IMR-90 (cell line): ENCODE measurements around the gene FBXL20. TPM values are rescaled to one million over a fixed set of nuclear protein-coding genes. Genes with fewer than 3 reads are reported as not detected.

ENCODE experiments used
- ATAC-seq: fragments of 200-7000 bp; cut with Tn5 transposase; 2 replicates; pipeline ENCODE4 v1.9.1; 2020; ENCODE audit warnings: low read depth, mild to moderate bottlenecking, moderate library complexity
- BruUV-seq: library from RNA; stranded (reverse); fragments of 400-500 nt; replicated peaks from 2 replicates; lab custom pipeline; 2021; lab: Mats Ljungman, UMichigan
- CTCF ChIA-PET: fragments of 300-600 bp; formaldehyde crosslinking; extraction: SDS; loops from one replicate; lab custom pipeline; 2021; ENCODE audit warnings: antibody characterized with exemption; lab: Yijun Ruan, JAX
- POLR2A ChIA-PET: fragments of 300-600 bp; sonication (Branson Sonifier 250); formaldehyde crosslinking; loops from one replicate; lab custom pipeline; 2022; ENCODE audit warnings: antibody characterized with exemption; ENCODE audit not compliant: unreplicated experiment; lab: Charles Lee
- DNase-seq: peaks from one replicate; pipeline ENCODE4 v3.0.0; 2013
- H2AFZ ChIP-seq: replicated peaks from 2 replicates; pipeline ENCODE3; 2013; ENCODE audit warnings: low read length, mild to moderate bottlenecking; ENCODE audit not compliant: poor library complexity
- H2AK5ac ChIP-seq: 2 replicates; pipeline ENCODE4 v1.6.1; 2013; ENCODE audit warnings: low read depth, low read length, inconsistent platforms
- H2AK9ac ChIP-seq: replicated peaks from 2 replicates; pipeline ENCODE3; 2013; ENCODE audit warnings: mild to moderate bottlenecking, low read depth, low read length, moderate library complexity; ENCODE audit not compliant: poor library complexity
- H2BK120ac ChIP-seq: 2 replicates; pipeline ENCODE4 v1.6.1; 2013; ENCODE audit warnings: low read depth, low read length, inconsistent platforms
- H2BK15ac ChIP-seq: 3 replicates; pipeline ENCODE4 v1.6.1; 2013; ENCODE audit warnings: low read depth, low read length, inconsistent platforms
- H2BK20ac ChIP-seq: 2 replicates; pipeline ENCODE4 v1.6.1; 2013; ENCODE audit warnings: low read depth, mild to moderate bottlenecking, inconsistent platforms, low read length, moderate library complexity
- H2BK5ac ChIP-seq: 2 replicates; pipeline ENCODE4 v1.6.1; 2013; ENCODE audit warnings: mild to moderate bottlenecking, low read depth, low read length, inconsistent platforms; ENCODE audit not compliant: poor library complexity, severe bottlenecking
- H3K14ac ChIP-seq: replicated peaks from 2 replicates; pipeline ENCODE4 v1.6.1; 2013; ENCODE audit warnings: low read depth, low read length, inconsistent platforms
- H3K18ac ChIP-seq: 2 replicates; pipeline ENCODE4 v1.6.1; 2013; ENCODE audit warnings: low read depth, low read length, control low read depth
- H3K23ac ChIP-seq: 2 replicates; pipeline ENCODE4 v1.6.1; 2013; ENCODE audit warnings: low read depth, low read length, inconsistent platforms
- H3K27ac ChIP-seq: 2 replicates; pipeline ENCODE4 v1.5.1; 2013; ENCODE audit warnings: mild to moderate bottlenecking, control low read depth, low read length; ENCODE audit not compliant: insufficient read depth
- H3K27me3 ChIP-seq: 2 replicates; pipeline ENCODE4 v1.6.1; 2013; ENCODE audit warnings: low read length; ENCODE audit not compliant: control insufficient read depth, insufficient read depth
- H3K36me3 ChIP-seq: 2 replicates; pipeline ENCODE4 v1.6.1; 2013; ENCODE audit warnings: low read length, mixed read lengths; ENCODE audit not compliant: control insufficient read depth, insufficient read depth
- H3K4ac ChIP-seq: 2 replicates; pipeline ENCODE4 v1.6.1; 2013; ENCODE audit warnings: low read depth, low read length, inconsistent platforms
- H3K4me1 ChIP-seq: 2 replicates; pipeline ENCODE4 v1.6.1; 2013; ENCODE audit warnings: low read length, mixed read lengths; ENCODE audit not compliant: control insufficient read depth, insufficient read depth
- H3K4me2 ChIP-seq: 2 replicates; pipeline ENCODE4 v1.6.1; 2013; ENCODE audit warnings: low read depth, mild to moderate bottlenecking, control low read depth, low read length, moderate library complexity
- H3K4me3 ChIP-seq: 2 replicates; pipeline ENCODE4 v1.5.1; 2013; ENCODE audit warnings: low read depth, mild to moderate bottlenecking, control low read depth, low read length, moderate library complexity; ENCODE audit not compliant: insufficient read depth
- H3K56ac ChIP-seq: 2 replicates; pipeline ENCODE4 v1.6.1; 2013; ENCODE audit warnings: low read length, inconsistent platforms; ENCODE audit not compliant: insufficient read depth; ENCODE audit errors: extremely low read depth
- H3K79me1 ChIP-seq, 2 experiments: 2 replicates each; pipeline ENCODE4 v1.6.1; 2013; ENCODE audit warnings: low read length in 2 of 2, inconsistent platforms in 1 of 2, low read depth in 1 of 2
- H3K9ac ChIP-seq: 2 replicates; pipeline ENCODE4 v1.6.1; 2013; ENCODE audit warnings: low read depth, low read length, control low read depth
- H3K9me1 ChIP-seq: 2 replicates; pipeline ENCODE4 v1.6.1; 2013; ENCODE audit warnings: low read length, inconsistent platforms; ENCODE audit not compliant: insufficient read depth
- H3K9me3 ChIP-seq: 2 replicates; pipeline ENCODE4 v1.6.1; 2013; ENCODE audit warnings: low read length; ENCODE audit not compliant: control insufficient read depth, insufficient read depth
- H4K20me1 ChIP-seq: 2 replicates; pipeline ENCODE4 v1.6.1; 2013; ENCODE audit warnings: low read length, inconsistent platforms; ENCODE audit not compliant: insufficient read depth
- H4K5ac ChIP-seq: 2 replicates; pipeline ENCODE4 v1.6.1; 2013; ENCODE audit warnings: mild to moderate bottlenecking, low read depth, low read length, control low read depth
- H4K8ac ChIP-seq, 2 experiments: 2 replicates each; pipeline ENCODE4 v1.6.1; 2013; ENCODE audit warnings: low read depth in 2 of 2, low read length in 2 of 2, control low read depth in 1 of 2, inconsistent platforms in 1 of 2
- H4K91ac ChIP-seq: 2 replicates; pipeline ENCODE4 v1.6.1; 2013; ENCODE audit warnings: low read depth, low read length, inconsistent platforms; ENCODE audit not compliant: insufficient read depth
- CEBPB ChIP-seq: IDR thresholded peaks from 2 replicates; pipeline ENCODE4 v1.6.1; 2012; ENCODE audit warnings: low read depth, low read length, improper control_type of control experiment
- CHD1 ChIP-seq: IDR thresholded peaks from 2 replicates; pipeline ENCODE4 v1.6.1; 2012; ENCODE audit warnings: low read depth, low read length, improper control_type of control experiment
- FOS ChIP-seq: fragments of 150-350 bp; IDR thresholded peaks from 2 replicates; pipeline ENCODE4 v1.6.1; 2016; ENCODE audit warnings: low read depth, low read length
- MAFK ChIP-seq: IDR thresholded peaks from 2 replicates; pipeline ENCODE4 v1.6.1; 2012; ENCODE audit warnings: low read depth, low read length, improper control_type of control experiment
- RAD21 ChIP-seq: IDR thresholded peaks from 2 replicates; pipeline ENCODE4 v1.6.1; 2012; ENCODE audit warnings: low read length, improper control_type of control experiment
- RCOR1 ChIP-seq: IDR thresholded peaks from 2 replicates; pipeline ENCODE4 v1.6.1; 2012; ENCODE audit warnings: mild to moderate bottlenecking, low read length, improper control_type of control experiment; ENCODE audit not compliant: insufficient replicate concordance
- WGBS, 2 experiments: methylation state at CpG; one replicate each; pipeline versions ENCODE4 v1.1.5 to v1.1.7; 2013; ENCODE audit warnings: missing lambda C conversion rate in 2 of 2; ENCODE audit not compliant: insufficient read length in 1 of 2; ENCODE audit errors: extremely low coverage in 2 of 2; 5-methylcytosine and 5-hydroxymethylcytosine counted together
- dilution Hi-C: fragments of 300-500 bp; cut with HindIII; formaldehyde crosslinking; loops from one replicate; pipeline ENCODE4 v1.14.3; 2018; ENCODE audit warnings: low sequenced_read_pairs; ENCODE audit not compliant: unreplicated experiment
- in situ Hi-C: fragments of 300-500 bp; cut with MboI; formaldehyde crosslinking; loops from 3 replicates; pipeline ENCODE4 v1.14.3; 2019; ENCODE audit warnings: low sequenced_read_pairs, inconsistent platforms, mixed read lengths
- intact Hi-C: fragments of 100-400 bp; cut with micrococcal nuclease; formaldehyde crosslinking; loops from 2 replicates; pipeline ENCODE4 v1.10.0; 2022
- polyA plus RNA-seq, 3 experiments: library from polyadenylated mRNA; depleted of rRNA; stranded (reverse); fragments of >200 nt; gene quantifications; 2 replicates each; pipeline ENCODE4 v1.2.3, GENCODE V29; 2012; ENCODE audit warnings: low replicate concordance in 1 of 3
- total RNA-seq: library from RNA; depleted of rRNA; stranded (reverse); fragments of >200 nt; gene quantifications from 2 replicates; pipeline ENCODE4 v1.2.3, GENCODE V29; 2012
- TF ChIP-seq, protein P1 (sequence below): fragments of 150-350 bp; IDR thresholded peaks from 2 replicates; pipeline ENCODE4 v1.6.1; 2017; ENCODE audit warnings: mild to moderate bottlenecking, antibody characterized with exemption, low read length, low read depth
- TF ChIP-seq, protein P2 (sequence below): conservative IDR thresholded peaks from 2 replicates; pipeline ENCODE4 v1.5.1; 2012; ENCODE audit warnings: mild to moderate bottlenecking, low read depth, low read length, improper control_type of control experiment
- TF ChIP-seq, protein P3 (sequence below): fragments of 150-350 bp; IDR thresholded peaks from 2 replicates; pipeline ENCODE4 v1.6.1; 2016; ENCODE audit warnings: low read depth, mild to moderate bottlenecking, low read length, moderate library complexity, borderline replicate concordance

The FBXL20 gene
- total and polyA plus RNA-seq, 2 of the 4 experiments (the other 2 are of a cell fraction), result 4.1 to 13.8 TPM

DNA sequence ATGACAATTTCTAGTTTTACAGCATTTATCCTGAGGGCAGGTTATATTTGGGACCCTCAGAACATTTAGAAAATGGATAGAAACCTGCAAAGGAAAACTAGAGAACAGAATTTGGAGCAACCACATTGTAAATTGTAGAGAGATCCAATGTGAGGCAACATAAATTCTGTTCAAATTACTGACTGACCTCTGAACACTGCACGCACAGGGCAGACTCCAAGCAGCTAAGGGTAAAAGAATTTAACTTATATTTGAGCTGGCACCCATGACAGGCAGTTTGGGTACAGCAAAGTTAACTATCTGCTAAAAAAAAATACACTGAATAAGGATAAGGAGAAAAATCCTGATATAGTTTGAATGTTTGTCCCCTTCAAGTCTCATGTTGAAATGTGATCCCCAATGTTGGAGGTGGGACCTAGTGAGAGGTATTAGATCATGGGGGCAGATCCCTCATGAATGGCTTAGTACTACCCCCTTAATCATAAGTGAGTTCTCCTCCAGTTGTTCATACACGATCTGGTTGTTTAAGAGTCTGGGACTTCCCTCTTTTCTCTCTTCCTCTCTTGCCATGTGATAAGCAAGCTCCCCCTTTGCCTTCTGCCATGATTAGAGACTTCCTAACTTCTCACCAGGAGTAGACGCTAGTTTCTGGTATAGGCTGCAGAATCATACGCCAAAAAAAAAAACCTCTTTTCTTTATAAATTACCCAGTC is 75.7 kb downstream of the FBXL20 start:
- no peak overlapping the region for H3K56ac ChIP-seq
- BruUV-seq, result no TSS peak
- H3K79me1 ChIP-seq, result no peaks in the 10 kb centered on the region; a peak in 1 of 4 replicates
- peaks cover 3% of the 10 kb centered on the region; the same call in 1 of the 2 replicates for H3K9me1 ChIP-seq
- ChIA-PET CTCF (no interaction called here), POLR2A (no interaction called here)
- in situ Hi-C loops (no loop called here), dilution Hi-C loops (no loop called here), intact Hi-C loops (loop anchor here (5.0 to 10.0 kb wide), 2 partner anchors 42 to 69 kb away; no protein-coding TSS in a partner anchor)
- H3K27ac ChIP-seq, result no peak overlapping the region
- DNase-seq (no peak), ATAC-seq (no peak)
- H3K4ac ChIP-seq, result no peak overlapping the region
- no peak overlapping the region for H3K4me2 ChIP-seq
- no CpG with 5 or more reads among the region's 4 CpGs for WGBS, 2 experiments
- no peaks in the 10 kb centered on the region for H3K27me3 ChIP-seq
- no peak overlapping the region for H4K5ac ChIP-seq
- no peak overlapping the region for H4K91ac ChIP-seq
- TF ChIP-seq, protein P1, sequence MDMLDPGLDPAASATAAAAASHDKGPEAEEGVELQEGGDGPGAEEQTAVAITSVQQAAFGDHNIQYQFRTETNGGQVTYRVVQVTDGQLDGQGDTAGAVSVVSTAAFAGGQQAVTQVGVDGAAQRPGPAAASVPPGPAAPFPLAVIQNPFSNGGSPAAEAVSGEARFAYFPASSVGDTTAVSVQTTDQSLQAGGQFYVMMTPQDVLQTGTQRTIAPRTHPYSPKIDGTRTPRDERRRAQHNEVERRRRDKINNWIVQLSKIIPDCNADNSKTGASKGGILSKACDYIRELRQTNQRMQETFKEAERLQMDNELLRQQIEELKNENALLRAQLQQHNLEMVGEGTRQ, result no peak
- TF ChIP-seq RAD21 (no peak), CHD1 (no peak), FOS (no peak), MAFK (no peak), RCOR1 (no peak), CEBPB (no peak)
- TF ChIP-seq, protein P2, sequence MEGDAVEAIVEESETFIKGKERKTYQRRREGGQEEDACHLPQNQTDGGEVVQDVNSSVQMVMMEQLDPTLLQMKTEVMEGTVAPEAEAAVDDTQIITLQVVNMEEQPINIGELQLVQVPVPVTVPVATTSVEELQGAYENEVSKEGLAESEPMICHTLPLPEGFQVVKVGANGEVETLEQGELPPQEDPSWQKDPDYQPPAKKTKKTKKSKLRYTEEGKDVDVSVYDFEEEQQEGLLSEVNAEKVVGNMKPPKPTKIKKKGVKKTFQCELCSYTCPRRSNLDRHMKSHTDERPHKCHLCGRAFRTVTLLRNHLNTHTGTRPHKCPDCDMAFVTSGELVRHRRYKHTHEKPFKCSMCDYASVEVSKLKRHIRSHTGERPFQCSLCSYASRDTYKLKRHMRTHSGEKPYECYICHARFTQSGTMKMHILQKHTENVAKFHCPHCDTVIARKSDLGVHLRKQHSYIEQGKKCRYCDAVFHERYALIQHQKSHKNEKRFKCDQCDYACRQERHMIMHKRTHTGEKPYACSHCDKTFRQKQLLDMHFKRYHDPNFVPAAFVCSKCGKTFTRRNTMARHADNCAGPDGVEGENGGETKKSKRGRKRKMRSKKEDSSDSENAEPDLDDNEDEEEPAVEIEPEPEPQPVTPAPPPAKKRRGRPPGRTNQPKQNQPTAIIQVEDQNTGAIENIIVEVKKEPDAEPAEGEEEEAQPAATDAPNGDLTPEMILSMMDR, result no peak
- TF ChIP-seq, protein P3, sequence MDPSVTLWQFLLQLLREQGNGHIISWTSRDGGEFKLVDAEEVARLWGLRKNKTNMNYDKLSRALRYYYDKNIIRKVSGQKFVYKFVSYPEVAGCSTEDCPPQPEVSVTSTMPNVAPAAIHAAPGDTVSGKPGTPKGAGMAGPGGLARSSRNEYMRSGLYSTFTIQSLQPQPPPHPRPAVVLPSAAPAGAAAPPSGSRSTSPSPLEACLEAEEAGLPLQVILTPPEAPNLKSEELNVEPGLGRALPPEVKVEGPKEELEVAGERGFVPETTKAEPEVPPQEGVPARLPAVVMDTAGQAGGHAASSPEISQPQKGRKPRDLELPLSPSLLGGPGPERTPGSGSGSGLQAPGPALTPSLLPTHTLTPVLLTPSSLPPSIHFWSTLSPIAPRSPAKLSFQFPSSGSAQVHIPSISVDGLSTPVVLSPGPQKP, result no peak
- H4K20me1 ChIP-seq, result no peaks in the 10 kb centered on the region
- H3K4me1 ChIP-seq, result peaks cover 2% of the 10 kb centered on the region; the same call in 1 of the 2 replicates
- no peak overlapping the region for H2BK5ac ChIP-seq
- no peak overlapping the region for H3K18ac ChIP-seq
- no peaks in the 10 kb centered on the region; the same call in 1 of the 2 replicates for H3K36me3 ChIP-seq
- H2BK20ac ChIP-seq, result no peak overlapping the region
- no peak overlapping the region for H3K9ac ChIP-seq
- H3K9me3 ChIP-seq, result no peaks in the 10 kb centered on the region
- no peak overlapping the region for H2AK9ac ChIP-seq
- H2BK15ac ChIP-seq, result no peak overlapping the region
- no peak overlapping the region for H2BK120ac ChIP-seq
- H3K23ac ChIP-seq, result no peak overlapping the region
- H4K8ac ChIP-seq, result no peak overlapping the region
- H3K4me3 ChIP-seq, result no peak overlapping the region
- no peak overlapping the region for H2AFZ ChIP-seq
- H3K14ac ChIP-seq, result no peak overlapping the region
- no peak overlapping the region for H2AK5ac ChIP-seq
